LHCN-M2 (cell line): ENCODE measurements around the gene TRAIP. TPM values are rescaled to one million over a fixed set of nuclear protein-coding genes. Genes with fewer than 3 reads are reported as not detected.
"Not testable (repeated sequence)": the region's sequence is repeated elsewhere in the genome, so short reads cannot be mapped to it uniquely, and the experiment has no call there.

Source experiments
- DNase-seq: peaks from one replicate; pipeline ENCODE4 v3.0.0-alpha.2; 2012; ENCODE audit warnings: low read depth
- total RNA-seq: library from RNA; depleted of rRNA; stranded (reverse); fragments of >200 nt; gene quantifications from 2 replicates; pipeline ENCODE4 v1.2.3, GENCODE V29; 2014

TRAIP gene
- total RNA-seq, 1 experiment from 2014 or later = 14.5 TPM

- DNase-seq = no peak
Observed at GRCh38 chr3:49826016-49826415, 30.3 kb downstream of the TRAIP start.

DNA sequence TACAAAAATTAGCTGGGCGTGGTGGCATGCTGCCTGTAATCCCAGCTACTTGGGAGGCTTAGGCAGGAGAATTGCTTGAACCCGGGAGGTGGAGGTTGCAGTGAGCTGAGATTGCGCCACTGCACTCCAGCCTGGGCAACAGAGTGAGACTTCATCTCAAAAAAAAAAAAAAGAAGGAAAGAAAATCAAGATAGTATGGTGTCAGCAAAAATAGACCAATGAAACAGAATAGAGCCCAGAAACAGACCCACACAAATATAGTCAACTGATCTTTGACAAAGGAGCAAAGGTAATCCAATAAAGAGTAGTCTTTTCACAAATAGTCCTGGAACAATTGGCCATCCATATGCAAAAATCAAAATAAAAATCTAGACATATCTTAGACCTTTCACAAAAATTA, 33.2 kb downstream of the TRAIP start:
- DNase-seq = not testable (repeated sequence)

DNA sequence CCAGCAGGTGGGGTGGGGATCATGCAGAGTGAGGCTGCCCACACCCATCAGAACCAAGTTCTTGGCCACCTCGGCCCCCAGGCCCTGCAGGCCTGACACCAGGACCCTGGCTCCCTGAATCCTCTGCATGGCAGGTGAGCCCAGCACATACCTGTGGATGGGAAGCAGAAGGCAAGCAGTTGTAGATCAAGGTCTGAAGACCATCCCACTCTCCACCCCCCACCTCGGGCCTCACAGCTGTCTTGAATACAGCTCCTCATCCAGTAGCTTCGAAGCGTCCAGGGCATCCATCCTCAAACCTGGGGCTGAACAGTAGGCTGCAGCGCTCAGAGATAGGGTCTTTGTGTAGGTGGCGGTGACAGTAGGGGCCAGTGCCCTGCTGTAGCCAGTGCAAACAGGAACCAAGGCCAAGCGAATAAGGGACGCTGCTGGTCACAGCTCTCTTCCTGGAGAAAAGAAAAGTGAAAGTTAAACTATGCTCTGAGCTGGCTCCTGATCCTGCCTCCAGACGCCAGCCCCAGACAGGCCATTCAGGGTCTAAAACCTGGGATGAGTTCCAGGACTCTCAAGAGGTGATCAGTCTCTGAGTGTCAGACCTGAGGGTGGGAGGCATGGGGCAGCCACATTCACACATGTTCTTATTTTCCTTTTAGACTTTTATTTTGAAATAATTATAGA, 42.7 kb downstream of the TRAIP start, which contains the start of gene UBA7:
Gene UBA7, minus strand, starts transcription at position 457 of the 678 bp plus-strand sequence. Its CDS starts 166 bp downstream, at position 291.
- peak; percentile 63 for DNase-seq

GRCh38 chr3:49812916-49813496, 43.4 kb downstream of the TRAIP start:
- DNase-seq = no peak

DNA sequence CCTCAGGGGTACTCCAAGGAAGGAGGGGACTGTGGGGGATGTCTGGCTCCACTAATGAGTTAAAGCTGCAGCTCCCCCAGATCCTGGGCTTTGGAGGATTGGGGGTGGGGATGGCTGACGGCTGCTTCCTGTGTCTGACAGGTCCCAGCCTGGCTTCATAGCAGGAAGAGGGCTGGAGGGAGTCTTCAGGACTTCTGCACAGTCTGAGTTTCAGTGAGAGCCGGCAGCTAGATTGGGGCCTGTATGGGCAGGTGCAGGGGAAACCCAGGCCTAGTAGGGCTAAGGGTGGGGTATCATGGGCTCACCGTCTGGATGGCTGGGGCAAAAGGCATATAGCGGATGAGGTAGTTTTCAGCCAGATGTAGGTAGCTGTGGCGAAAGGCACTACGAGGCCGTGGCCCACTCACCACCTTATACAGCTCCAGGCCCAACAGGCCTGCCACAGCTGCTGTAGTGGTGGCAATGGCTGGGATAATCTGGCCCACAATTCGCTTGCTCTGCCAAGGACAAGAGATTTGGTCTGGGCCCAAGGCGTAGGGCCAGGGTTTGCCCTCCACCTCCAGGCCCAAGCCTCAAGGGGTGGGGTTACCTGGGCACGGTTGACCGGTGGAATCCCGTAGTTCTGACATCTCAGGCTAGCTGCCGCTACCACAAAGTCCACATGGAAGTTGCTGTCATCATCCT, 48.8 kb downstream of the TRAIP start:
- no peak for DNase-seq

DNA sequence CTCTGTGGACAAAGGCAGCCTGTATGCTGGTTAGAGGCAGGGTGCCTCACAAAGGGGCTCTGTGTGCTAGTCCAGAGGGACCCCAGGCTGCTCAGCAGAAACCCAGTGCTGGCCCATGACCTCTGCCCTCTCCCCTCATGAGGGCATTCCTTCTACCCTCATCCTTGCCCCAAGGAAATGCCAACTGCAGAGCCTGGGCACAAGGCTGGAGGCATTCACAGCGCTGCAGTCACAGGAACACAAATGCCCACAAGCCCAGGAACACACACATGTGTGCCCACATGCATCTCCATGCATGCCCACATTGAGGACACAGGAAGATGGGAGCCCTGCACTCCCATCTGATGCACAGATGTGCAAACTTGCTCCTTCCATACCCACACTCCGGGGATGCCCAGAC, 49.5 kb downstream of the TRAIP start:
- no peak for DNase-seq

GRCh38 chr3:49805897-49806701, 50.3 kb downstream of the TRAIP start:
- no peak for DNase-seq

GRCh38 chr3:49805367-49805782, 51.0 kb downstream of the TRAIP start:
- peak; percentile 78 for DNase-seq

DNA sequence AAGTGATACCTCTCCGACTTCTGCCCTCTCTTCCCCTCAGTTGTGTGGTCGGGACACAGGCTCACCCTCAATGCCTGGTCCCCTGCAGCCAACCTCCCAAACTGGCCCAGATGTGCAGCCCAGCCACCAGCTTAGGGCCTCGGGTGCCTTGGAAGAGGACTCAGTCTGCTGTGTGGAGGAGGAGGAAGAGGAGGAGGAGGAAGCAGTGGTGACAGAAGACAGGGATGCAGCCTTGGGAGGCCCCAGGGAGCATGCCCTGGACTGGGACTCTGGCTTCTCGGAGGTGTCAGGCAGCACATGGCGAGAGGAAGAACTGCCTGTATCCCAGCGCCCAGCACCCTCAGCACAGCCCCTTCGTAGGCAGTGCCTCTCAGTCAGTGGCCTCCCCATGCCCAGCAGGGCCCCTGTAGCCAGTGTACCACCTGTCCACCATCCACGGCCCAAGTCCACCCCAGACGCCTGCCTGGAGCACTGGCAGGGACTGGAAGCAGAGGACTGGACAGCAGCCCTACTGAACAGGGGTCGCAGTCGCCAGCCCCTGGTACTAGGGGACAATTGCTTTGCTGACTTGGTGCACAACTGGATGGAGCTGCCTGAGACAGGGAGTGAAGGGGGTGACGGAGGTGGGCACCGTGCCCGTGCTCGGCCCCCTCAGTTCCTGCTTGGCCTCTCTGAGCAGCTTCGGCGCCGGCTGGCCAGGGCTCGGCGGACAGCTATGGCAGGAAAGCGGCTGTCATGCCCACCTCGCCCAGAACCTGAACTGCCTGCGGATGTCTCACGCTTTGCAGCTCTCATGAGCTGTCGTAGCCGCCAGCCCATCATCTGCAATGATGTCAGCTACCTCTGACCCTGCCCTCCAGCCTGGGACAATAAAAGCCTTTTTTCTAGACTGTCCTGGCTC, 52.0 kb downstream of the TRAIP start:
- no peak for DNase-seq

DNA sequence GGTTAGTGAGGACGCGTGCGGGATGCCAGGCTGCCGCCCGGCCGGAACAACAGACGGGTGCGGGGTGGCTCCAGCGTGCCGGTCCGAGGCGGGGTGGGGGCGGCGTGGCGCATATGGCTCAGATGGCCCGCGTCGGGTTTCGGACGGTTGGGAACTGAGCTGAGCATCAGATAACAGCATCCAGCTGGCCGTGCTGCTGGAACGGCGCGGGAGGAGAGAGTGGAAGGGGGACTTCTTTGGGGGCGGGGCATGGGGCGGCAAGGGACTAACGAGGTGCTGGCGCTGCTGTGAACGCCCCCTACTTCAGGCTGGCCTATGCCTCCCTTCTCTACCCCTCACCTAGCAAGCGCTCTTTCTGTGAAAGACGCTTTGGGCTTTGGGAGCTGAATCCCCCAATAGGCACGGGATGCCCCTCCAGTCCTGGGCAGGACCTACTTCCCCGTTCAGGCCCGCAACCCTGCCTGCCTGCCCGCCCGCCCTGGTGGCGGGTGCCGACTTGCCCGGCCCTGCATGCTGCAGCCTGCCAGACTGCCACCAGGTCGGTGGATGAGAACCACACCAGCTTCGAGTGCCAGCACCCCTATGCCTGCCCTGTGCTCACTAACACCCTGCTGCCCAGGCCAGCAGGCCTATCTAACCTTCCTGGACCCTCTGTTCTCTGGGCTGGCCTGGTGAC, 52.8 kb downstream of the TRAIP start:
- no peak for DNase-seq

- DNase-seq = peak; percentile 73
Observed at GRCh38 chr3:49802719-49803464, 53.5 kb downstream of the TRAIP start, which contains the start of gene INKA1. Gene INKA1, plus strand, starts transcription at chr3:49803261. Its CDS starts 132 bp downstream, at chr3:49803393.

DNA sequence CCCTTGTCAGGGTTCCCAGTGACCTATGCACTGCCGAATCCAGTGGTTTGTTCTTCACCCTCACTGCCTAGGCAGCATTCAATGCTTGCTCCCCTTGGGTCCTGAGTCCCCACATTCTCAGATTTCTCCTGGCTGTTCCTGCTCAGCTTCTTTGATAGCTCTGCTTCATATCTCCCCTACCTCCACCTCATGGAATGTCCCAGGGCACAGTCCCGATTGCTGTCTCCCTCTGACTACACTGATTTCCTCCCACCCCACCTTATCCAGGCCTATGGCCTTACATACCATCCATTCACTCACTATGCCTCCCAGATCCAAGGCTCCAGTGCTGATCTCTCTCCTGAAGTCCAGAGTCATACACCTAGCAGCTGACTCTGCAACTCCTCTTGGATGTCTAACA, 55.2 kb downstream of the TRAIP start:
- DNase-seq = no peak

- peak; percentile 82 for DNase-seq
Observed at GRCh38 chr3:49799761-49800160, 56.6 kb downstream of the TRAIP start, which contains the start of gene CDHR4. Gene CDHR4, minus strand, starts transcription at chr3:49799873. Its CDS starts 61 bp downstream, at chr3:49799812.

DNA sequence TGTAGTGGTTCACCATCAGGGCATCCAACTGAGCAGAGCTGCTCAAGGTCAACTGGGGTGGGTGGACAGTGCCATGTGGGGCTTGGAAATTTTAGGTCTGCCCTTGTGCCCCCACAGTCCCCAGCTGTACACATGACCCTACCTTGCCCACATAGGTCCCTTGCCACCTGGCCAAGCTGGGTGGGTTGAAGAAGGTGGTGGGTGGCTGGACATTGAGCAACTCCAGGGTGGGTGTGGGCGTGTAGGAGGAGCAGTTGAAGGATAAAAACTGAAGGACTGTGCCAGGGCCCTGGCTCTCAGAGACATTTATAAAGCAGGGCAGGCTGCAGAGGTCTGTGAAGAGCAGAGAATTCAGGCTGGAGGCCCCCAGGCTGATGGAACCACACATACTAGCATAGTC, 57.3 kb downstream of the TRAIP start:
- no peak for DNase-seq

- no peak for DNase-seq
Observed at GRCh38 chr3:49794926-49795905, 61.1 kb downstream of the TRAIP start.

DNA sequence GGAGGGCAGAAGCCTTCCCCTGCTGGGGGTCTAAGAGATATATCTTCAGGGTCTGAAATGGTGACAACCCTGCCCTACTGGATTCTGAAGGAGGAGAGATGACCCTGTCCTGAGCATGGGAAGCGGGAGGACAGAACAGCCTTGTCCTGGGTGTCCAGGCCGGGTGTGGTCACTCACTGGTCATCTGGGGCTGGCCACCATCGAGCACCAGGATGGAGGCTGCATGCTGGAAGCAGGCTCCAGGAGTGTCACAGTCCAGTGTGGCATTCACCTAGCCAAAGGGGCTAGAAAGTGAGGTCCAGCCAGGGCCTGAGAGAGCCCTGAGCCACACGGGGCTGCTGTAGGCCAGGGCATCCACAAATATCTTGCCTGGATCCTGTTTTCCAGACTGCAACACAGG, 61.9 kb downstream of the TRAIP start:
- DNase-seq = no peak

DNA sequence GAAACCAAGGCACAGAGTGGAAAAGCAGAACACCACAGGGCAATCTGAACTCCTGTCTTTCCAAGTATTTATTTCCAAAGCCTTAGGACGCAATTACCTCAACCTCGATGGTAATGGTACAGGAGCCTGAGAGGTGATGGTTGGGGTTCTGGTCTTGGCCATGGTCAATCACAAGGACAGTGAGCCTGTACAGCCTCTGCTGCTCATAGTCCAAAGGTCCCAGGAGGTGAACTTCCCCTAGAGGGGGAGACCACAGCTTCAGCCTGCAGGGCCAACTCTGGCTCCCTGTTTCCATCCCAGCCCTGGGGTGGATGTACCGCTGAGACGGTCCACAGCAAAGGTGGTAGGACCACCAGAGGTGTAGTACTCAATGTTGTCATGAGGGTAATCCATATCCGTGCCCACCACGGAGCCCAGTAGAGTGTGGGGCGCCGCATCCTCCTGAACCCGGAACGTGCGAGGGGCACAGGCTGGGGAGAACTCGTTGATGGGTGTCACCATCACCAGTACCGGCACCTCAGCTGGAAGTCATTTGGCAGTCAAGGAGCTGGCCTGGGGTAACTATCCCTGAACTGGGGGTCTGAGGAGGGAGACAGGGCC, 62.8 kb downstream of the TRAIP start:
- DNase-seq = no peak
